HG03460 (cell line): ENCODE results near the gene PCDH9.

Source experiments
- ATAC-seq: cut with Tn5 transposase; IDR thresholded peaks from one replicate; pipeline ENCODE4 v1.9.1; 2021; ENCODE audit not compliant: unreplicated experiment

The PCDH9 gene

GRCh38 chr13:66859078-66859477, 371.1 kb downstream of the PCDH9 start:
- no peak for ATAC-seq

- ATAC-seq, result no peak
These were observed 372.0 kb downstream of the PCDH9 start for GRCh38 chr13:66858163-66858562.

GRCh38 chr13:66855131-66855530, 375.0 kb downstream of the PCDH9 start:
- ATAC-seq, result no peak

- no peak for ATAC-seq
These were observed 376.6 kb downstream of the PCDH9 start for GRCh38 chr13:66853564-66853963.

- no peak for ATAC-seq
These were observed 380.4 kb downstream of the PCDH9 start for GRCh38 chr13:66849706-66850105.

GRCh38 chr13:66847541-66847940, 382.6 kb downstream of the PCDH9 start:
- no peak for ATAC-seq

GRCh38 chr13:66845393-66845792, 384.7 kb downstream of the PCDH9 start:
- no peak for ATAC-seq

GRCh38 chr13:66844933-66845332, 385.2 kb downstream of the PCDH9 start:
- ATAC-seq, result no peak

GRCh38 chr13:66842766-66843165, 387.4 kb downstream of the PCDH9 start:
- ATAC-seq, result no peak

GRCh38 chr13:66840621-66841020, 389.5 kb downstream of the PCDH9 start:
- ATAC-seq, result no peak

- no peak for ATAC-seq
These were observed 392.9 kb downstream of the PCDH9 start for GRCh38 chr13:66837246-66837645.

- no peak for ATAC-seq
These were observed 395.0 kb downstream of the PCDH9 start for GRCh38 chr13:66835040-66835628.

GRCh38 chr13:66830940-66831716, 399.0 kb downstream of the PCDH9 start:
- no peak for ATAC-seq

GRCh38 chr13:66829803-66830202, 400.3 kb downstream of the PCDH9 start:
- no peak for ATAC-seq

GRCh38 chr13:66826398-66826797, 403.7 kb downstream of the PCDH9 start:
- ATAC-seq, result no peak

GRCh38 chr13:66821551-66821950, 408.6 kb downstream of the PCDH9 start:
- no peak for ATAC-seq

- ATAC-seq, result no peak
These were observed 418.7 kb downstream of the PCDH9 start for GRCh38 chr13:66811455-66811854.

- ATAC-seq, result no peak
These were observed 420.7 kb downstream of the PCDH9 start for GRCh38 chr13:66809485-66809884.

GRCh38 chr13:66807251-66807650, 422.9 kb downstream of the PCDH9 start:
- ATAC-seq, result no peak

GRCh38 chr13:66805657-66806056, 424.5 kb downstream of the PCDH9 start:
- ATAC-seq, result no peak

- ATAC-seq, result no peak
These were observed 426.2 kb downstream of the PCDH9 start for GRCh38 chr13:66803808-66804456.
